Bronchial epithelial cell (primary cell): ENCODE measurements around the gene PDP2. TPM values are rescaled to one million over a fixed set of nuclear protein-coding genes. Genes with fewer than 3 reads are reported as not detected.
A peak's percentile ranks its signal among the peaks of the same experiment; 100 is the strongest.

Experiments
- DNase-seq: peaks from one replicate; pipeline ENCODE4 v3.0.0-alpha.2; 2010; ENCODE audit warnings: low read depth
- FAIRE-seq: peaks from 2 replicates; lab custom pipeline; 2011; peaks lifted over from hg19 to GRCh38; lab: Jason Lieb, UNC
- H3K27me3 ChIP-seq: 2 replicates; pipeline ENCODE4 v1.5.1; 2011; ENCODE audit warnings: low read length; ENCODE audit not compliant: control insufficient read depth, insufficient read depth
- H3K36me3 ChIP-seq: 2 replicates; pipeline ENCODE4 v1.5.1; 2011; ENCODE audit warnings: low read length; ENCODE audit not compliant: control insufficient read depth, insufficient read depth
- H3K4me3 ChIP-seq: 2 replicates; pipeline ENCODE4 v1.5.1; 2011; ENCODE audit warnings: mild to moderate bottlenecking, low read depth, low read length, control low read depth
- total RNA-seq: library from RNA; depleted of rRNA; stranded (reverse); fragments of >200 nt; gene quantifications from 2 replicates; pipeline ENCODE4 v1.2.1, GENCODE V29; 2014
- TF ChIP-seq, protein P1 (sequence below): IDR thresholded peaks from 2 replicates; pipeline ENCODE4 v1.5.1; 2011; ENCODE audit warnings: mild to moderate bottlenecking, moderate library complexity, low read length, control low read depth, inconsistent platforms; ENCODE audit not compliant: insufficient read depth, severe bottlenecking

Gene PDP2, protein sequence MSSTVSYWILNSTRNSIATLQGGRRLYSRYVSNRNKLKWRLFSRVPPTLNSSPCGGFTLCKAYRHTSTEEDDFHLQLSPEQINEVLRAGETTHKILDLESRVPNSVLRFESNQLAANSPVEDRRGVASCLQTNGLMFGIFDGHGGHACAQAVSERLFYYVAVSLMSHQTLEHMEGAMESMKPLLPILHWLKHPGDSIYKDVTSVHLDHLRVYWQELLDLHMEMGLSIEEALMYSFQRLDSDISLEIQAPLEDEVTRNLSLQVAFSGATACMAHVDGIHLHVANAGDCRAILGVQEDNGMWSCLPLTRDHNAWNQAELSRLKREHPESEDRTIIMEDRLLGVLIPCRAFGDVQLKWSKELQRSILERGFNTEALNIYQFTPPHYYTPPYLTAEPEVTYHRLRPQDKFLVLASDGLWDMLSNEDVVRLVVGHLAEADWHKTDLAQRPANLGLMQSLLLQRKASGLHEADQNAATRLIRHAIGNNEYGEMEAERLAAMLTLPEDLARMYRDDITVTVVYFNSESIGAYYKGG
- 6.3 and 9.0 TPM in 2 replicates for total RNA-seq

DNA sequence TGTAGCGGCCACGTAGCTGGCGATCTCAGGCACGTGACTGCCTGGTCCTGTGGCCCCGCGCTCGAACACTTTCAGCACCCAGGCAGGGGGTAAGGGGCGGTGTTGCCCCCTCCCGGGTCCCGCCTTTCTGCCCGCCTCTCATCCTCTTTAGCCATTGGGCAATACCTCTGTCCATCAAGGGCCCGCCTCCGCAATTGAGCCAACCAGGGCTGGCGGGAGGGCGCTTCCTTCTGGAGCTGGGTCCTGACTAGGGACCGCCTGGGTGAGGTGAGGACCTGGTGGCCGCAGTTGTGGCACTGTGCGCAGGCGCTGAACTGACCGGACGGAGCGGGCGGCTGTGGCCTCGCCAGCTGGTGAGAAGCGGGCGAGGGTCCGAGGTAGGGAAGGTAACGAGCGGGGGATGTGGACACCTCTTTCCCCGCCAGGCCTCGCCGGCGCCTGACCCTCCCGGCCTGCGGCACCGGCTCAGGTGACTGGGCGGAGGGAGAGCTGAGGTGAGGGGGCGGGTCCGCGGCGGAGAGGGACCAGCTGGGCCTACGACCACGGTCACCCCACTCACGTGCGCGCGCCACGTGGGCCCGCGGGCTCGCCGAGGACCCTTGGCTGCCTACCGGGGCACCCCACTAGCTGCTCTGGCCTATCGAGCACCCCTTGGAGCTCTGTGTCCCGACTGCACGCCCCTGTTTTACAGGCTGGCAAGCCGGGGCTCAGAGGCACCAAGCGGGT is at the start of gene PDP2:
PDP2 (plus strand) TSS at position 228 of the 726 bp plus-strand sequence. CDS start 3,770 bp downstream, outside the sequence.
- H3K27me3 ChIP-seq = no peaks in the 10 kb centered on the region
- FAIRE-seq (no peak), DNase-seq (peak; percentile 77)
- TF ChIP-seq, protein P1, sequence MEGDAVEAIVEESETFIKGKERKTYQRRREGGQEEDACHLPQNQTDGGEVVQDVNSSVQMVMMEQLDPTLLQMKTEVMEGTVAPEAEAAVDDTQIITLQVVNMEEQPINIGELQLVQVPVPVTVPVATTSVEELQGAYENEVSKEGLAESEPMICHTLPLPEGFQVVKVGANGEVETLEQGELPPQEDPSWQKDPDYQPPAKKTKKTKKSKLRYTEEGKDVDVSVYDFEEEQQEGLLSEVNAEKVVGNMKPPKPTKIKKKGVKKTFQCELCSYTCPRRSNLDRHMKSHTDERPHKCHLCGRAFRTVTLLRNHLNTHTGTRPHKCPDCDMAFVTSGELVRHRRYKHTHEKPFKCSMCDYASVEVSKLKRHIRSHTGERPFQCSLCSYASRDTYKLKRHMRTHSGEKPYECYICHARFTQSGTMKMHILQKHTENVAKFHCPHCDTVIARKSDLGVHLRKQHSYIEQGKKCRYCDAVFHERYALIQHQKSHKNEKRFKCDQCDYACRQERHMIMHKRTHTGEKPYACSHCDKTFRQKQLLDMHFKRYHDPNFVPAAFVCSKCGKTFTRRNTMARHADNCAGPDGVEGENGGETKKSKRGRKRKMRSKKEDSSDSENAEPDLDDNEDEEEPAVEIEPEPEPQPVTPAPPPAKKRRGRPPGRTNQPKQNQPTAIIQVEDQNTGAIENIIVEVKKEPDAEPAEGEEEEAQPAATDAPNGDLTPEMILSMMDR = no peak
- H3K36me3 ChIP-seq = peaks cover 6% of the 10 kb centered on the region
- H3K4me3 ChIP-seq = peak within 1 kb of the TSS; percentile 95

DNA sequence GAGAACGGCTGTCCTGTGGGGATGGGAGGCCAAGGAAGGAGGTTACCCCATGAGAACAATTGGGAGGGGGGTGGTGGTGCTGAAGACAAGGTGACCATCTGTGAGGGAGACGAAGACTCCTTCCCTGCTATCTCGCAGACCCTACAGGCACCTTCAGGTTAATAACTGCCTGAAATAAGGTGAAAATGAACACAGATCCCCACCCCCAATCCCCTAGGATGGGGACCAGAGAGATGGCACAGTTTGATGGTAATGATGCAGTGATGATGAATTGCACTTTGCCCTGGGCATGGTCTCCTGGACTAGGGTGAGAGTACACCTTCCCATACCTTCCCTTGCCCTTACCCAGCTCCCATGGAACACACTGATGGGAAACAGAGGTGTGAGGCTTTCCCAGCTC is 48.1 kb upstream of the PDP2 start:
- no peak for DNase-seq
- Histone ChIP-seq H3K27me3 (no peaks in the 10 kb centered on the region), H3K36me3 (no peaks in the 10 kb centered on the region), H3K4me3 (no peak overlapping the region)
- TF ChIP-seq, protein P1 = no peak
- FAIRE-seq = no peak

DNA sequence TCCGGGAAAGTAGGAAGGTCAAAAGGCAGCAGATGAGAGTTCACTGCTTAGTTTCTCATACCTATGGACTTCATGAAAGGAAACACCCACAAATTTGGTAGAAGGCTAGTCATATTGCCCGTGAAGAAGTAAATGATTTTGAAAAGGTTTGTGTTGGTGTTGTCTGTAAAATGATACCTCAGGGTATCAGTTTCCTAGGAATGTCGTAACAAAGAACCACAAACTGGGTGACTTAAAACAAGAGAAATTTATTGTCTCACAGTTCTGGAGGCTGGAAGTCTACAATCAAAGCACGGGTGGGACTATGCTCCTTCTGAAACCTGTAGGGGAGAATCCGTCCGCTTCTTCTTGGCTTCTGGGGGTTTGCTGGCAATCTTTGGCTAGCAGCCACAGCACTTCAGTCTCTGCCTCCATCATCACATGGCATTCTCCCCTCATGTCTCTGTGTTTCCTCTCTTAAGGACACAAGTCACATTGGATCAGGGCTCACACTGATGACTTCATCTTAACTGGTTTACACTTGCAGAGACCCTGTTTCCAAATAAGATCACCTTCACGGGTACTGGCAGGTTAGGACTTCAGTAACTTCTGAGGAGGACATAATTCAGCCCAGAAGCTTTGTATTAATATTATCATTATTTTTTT is 47.5 kb upstream of the PDP2 start:
- H3K36me3 ChIP-seq = no peaks in the 10 kb centered on the region
- DNase-seq (peak; percentile 74), FAIRE-seq (no peak)
- H3K4me3 ChIP-seq = no peak overlapping the region
- H3K27me3 ChIP-seq = no peaks in the 10 kb centered on the region
- TF ChIP-seq, protein P1 = no peak

DNA sequence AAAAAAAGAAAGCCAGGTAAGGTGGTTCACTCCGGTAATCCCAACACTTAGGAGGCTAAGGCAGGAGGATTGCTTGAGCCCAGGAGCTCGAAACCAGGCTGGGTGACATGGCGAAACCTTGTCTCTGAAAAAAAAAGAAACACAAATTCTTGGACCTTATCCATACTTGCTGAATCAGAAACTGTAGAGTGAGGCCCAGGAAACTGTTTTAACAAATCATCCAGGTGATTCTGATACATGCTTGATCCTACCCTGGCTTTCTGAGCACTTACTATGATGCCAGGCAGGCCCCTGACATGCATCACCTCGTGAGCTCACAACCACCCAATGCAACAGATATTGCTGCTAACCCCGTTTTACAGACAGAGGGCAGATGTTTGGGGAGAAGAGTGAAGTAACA is 45.6 kb upstream of the PDP2 start:
- Histone ChIP-seq H3K4me3 (no peak overlapping the region), H3K27me3 (no peaks in the 10 kb centered on the region), H3K36me3 (no peaks in the 10 kb centered on the region)
- FAIRE-seq (no peak), DNase-seq (peak; percentile 50)
- TF ChIP-seq, protein P1 = no peak

DNA sequence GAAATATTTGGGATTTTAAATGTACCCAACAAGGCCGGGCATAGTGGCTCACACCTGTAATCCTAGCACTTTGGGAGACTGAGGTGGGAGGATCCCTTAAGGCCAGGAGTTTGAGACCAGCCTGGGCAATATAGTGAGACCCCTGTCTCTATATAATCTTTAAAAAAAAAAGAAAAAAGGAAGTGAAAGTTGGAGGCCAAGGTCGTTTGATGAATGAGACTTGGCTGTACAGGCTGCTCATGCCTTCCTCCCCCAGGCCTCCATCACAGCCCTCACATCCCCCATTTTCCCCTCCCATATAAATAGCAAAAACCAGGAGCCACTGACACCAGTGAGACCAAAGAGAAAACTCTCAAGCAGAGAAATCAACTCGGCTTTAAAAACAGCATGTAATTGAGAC is 39.4 kb upstream of the PDP2 start:
- TF ChIP-seq, protein P1 = no peak
- Histone ChIP-seq H3K36me3 (no peaks in the 10 kb centered on the region), H3K4me3 (no peak overlapping the region), H3K27me3 (peaks cover 15% of the 10 kb centered on the region)
- FAIRE-seq (no peak), DNase-seq (no peak)
